Effector memory CD8-positive, alpha-beta T cell (primary cell): ENCODE results near the gene TFAP2C.
"Not testable (repeated sequence)": the region's sequence is repeated elsewhere in the genome, so short reads cannot be mapped to it uniquely, and the experiment has no call there.

Experiments used
- ATAC-seq: fragments of 150-1000 bp; cut with Tn5 transposase; replicated peaks from 2 replicates; pipeline ENCODE4 v1.10.0; 2021; ENCODE audit warnings: mild to moderate bottlenecking, moderate library complexity
- DNase-seq, 3 experiments: peaks; one replicate each; pipeline ENCODE4 v3.0.0; 2021
- H3K27ac Mint-ChIP-seq, 2 donors: one replicate each; pipeline ENCODE4 v1.8.0; 2022; ENCODE audit warnings: mild to moderate bottlenecking in 2 of 2, mixed read lengths in 2 of 2, moderate library complexity in 2 of 2
- H3K27me3 Mint-ChIP-seq, 2 donors: one replicate each; pipeline ENCODE4 v1.8.0; 2022; ENCODE audit warnings: mixed read lengths in 2 of 2
- H3K36me3 Mint-ChIP-seq: one replicate; pipeline ENCODE4 v1.8.0; 2022; ENCODE audit warnings: mild to moderate bottlenecking, moderate library complexity, mixed read lengths; ENCODE audit not compliant: insufficient read depth
- H3K4me1 Mint-ChIP-seq, 2 donors: one replicate each; pipeline ENCODE4 v1.8.0; 2022; ENCODE audit warnings: low read depth in 2 of 2, mixed read lengths in 2 of 2
- H3K4me3 Mint-ChIP-seq, 2 donors: one replicate each; pipeline ENCODE4 v1.8.0; 2022; ENCODE audit warnings: mild to moderate bottlenecking in 2 of 2, mixed read lengths in 2 of 2, moderate library complexity in 2 of 2
- H3K9me3 Mint-ChIP-seq, 2 donors: one replicate each; pipeline ENCODE4 v1.8.0; 2022; ENCODE audit warnings: mixed read lengths in 2 of 2

Gene TFAP2C

GRCh38 chr20:56636716-56637115, 7.6 kb downstream of the TFAP2C start:
- DNase-seq (no peak), ATAC-seq (no peak)
- Mint-ChIP-seq H3K27ac (no peak overlapping the region), H3K9me3 (no peaks in the 10 kb centered on the region), H3K4me3 (no peak overlapping the region), H3K27me3 (peaks cover 40 to 65% of the 10 kb centered on the region in 2 donors), H3K36me3 (no peaks in the 10 kb centered on the region), H3K4me1 (no peaks in the 10 kb centered on the region)

GRCh38 chr20:56637576-56637975, 8.5 kb downstream of the TFAP2C start:
- Mint-ChIP-seq H3K4me1 (no peaks in the 10 kb centered on the region), H3K9me3 (no peaks in the 10 kb centered on the region), H3K36me3 (no peaks in the 10 kb centered on the region), H3K4me3 (no peak overlapping the region), H3K27me3 (peaks cover 39 to 65% of the 10 kb centered on the region in 2 donors), H3K27ac (no peak overlapping the region)
- ATAC-seq (no peak), DNase-seq (no peak)

GRCh38 chr20:56646599-56646998, 17.5 kb downstream of the TFAP2C start:
- H3K27me3 Mint-ChIP-seq = peaks cover 20 to 23% of the 10 kb centered on the region in 2 donors
- no peak overlapping the region for H3K4me3 Mint-ChIP-seq
- no peak overlapping the region for H3K27ac Mint-ChIP-seq
- no peaks in the 10 kb centered on the region for H3K9me3 Mint-ChIP-seq
- no peak for ATAC-seq
- no peak for DNase-seq
- H3K4me1 Mint-ChIP-seq = no peaks in the 10 kb centered on the region
- H3K36me3 Mint-ChIP-seq = no peaks in the 10 kb centered on the region

GRCh38 chr20:56653211-56653610, 24.1 kb downstream of the TFAP2C start:
- Mint-ChIP-seq H3K4me1 (no peaks in the 10 kb centered on the region), H3K36me3 (no peaks in the 10 kb centered on the region), H3K27ac (no peak overlapping the region), H3K9me3 (no peaks in the 10 kb centered on the region), H3K27me3 (peaks cover 13 to 29% of the 10 kb centered on the region in 2 donors), H3K4me3 (no peak overlapping the region)
- DNase-seq = no peak
- ATAC-seq = no peak

GRCh38 chr20:56656632-56657031, 27.5 kb downstream of the TFAP2C start:
- Mint-ChIP-seq H3K27ac (no peak overlapping the region), H3K27me3 (peaks cover 13 to 29% of the 10 kb centered on the region in 2 donors), H3K4me1 (no peaks in the 10 kb centered on the region), H3K4me3 (no peak overlapping the region), H3K36me3 (no peaks in the 10 kb centered on the region), H3K9me3 (no peaks in the 10 kb centered on the region)
- no peak for DNase-seq
- no peak for ATAC-seq

GRCh38 chr20:56657879-56658278, 28.8 kb downstream of the TFAP2C start:
- DNase-seq (no peak), ATAC-seq (no peak)
- Mint-ChIP-seq H3K27me3 (peaks cover 13 to 29% of the 10 kb centered on the region in 2 donors), H3K27ac (no peak overlapping the region), H3K4me1 (no peaks in the 10 kb centered on the region), H3K9me3 (no peaks in the 10 kb centered on the region), H3K36me3 (no peaks in the 10 kb centered on the region), H3K4me3 (no peak overlapping the region)

- peaks cover 13 to 29% of the 10 kb centered on the region in 2 donors for H3K27me3 Mint-ChIP-seq
- not testable (repeated sequence) for H3K36me3 Mint-ChIP-seq, DNase-seq, H3K9me3 Mint-ChIP-seq, H3K4me3 Mint-ChIP-seq, H3K4me1 Mint-ChIP-seq, ATAC-seq, H3K27ac Mint-ChIP-seq
Measured at GRCh38 chr20:56658341-56658947, 29.3 kb downstream of the TFAP2C start.

GRCh38 chr20:56663660-56664059, 34.6 kb downstream of the TFAP2C start:
- H3K27ac Mint-ChIP-seq = no peak overlapping the region

GRCh38 chr20:56664796-56665195, 35.7 kb downstream of the TFAP2C start:
- Mint-ChIP-seq H3K27me3 (peaks cover 0 to 13% of the 10 kb centered on the region in 2 donors), H3K9me3 (no peaks in the 10 kb centered on the region), H3K4me3 (no peak overlapping the region), H3K4me1 (no peaks in the 10 kb centered on the region), H3K36me3 (no peaks in the 10 kb centered on the region), H3K27ac (no peak overlapping the region)
- ATAC-seq = no peak
- no peak for DNase-seq

More at GRCh38 chr20:56663660-56664059, 34.6 kb downstream of the TFAP2C start:
- ATAC-seq (no peak), DNase-seq (no peak)
- H3K27me3 Mint-ChIP-seq = peaks cover 0 to 13% of the 10 kb centered on the region in 2 donors
- H3K4me1 Mint-ChIP-seq = no peaks in the 10 kb centered on the region
- H3K4me3 Mint-ChIP-seq = no peak overlapping the region
- H3K9me3 Mint-ChIP-seq = no peaks in the 10 kb centered on the region
- no peaks in the 10 kb centered on the region for H3K36me3 Mint-ChIP-seq

- Mint-ChIP-seq H3K9me3 (no peaks in the 10 kb centered on the region), H3K27ac (no peak overlapping the region)
Measured at GRCh38 chr20:56665806-56666205, 36.7 kb downstream of the TFAP2C start.

GRCh38 chr20:56673450-56673849, 44.3 kb downstream of the TFAP2C start:
- peaks cover 6 to 14% of the 10 kb centered on the region in 2 donors for H3K27me3 Mint-ChIP-seq
- H3K9me3 Mint-ChIP-seq = no peaks in the 10 kb centered on the region
- H3K4me1 Mint-ChIP-seq = no peaks in the 10 kb centered on the region
- no peaks in the 10 kb centered on the region for H3K36me3 Mint-ChIP-seq
- no peak overlapping the region for H3K4me3 Mint-ChIP-seq
- DNase-seq (no peak), ATAC-seq (no peak)
- no peak overlapping the region for H3K27ac Mint-ChIP-seq

More at GRCh38 chr20:56665806-56666205, 36.7 kb downstream of the TFAP2C start:
- H3K36me3 Mint-ChIP-seq = no peaks in the 10 kb centered on the region
- H3K27me3 Mint-ChIP-seq = peaks cover 0 to 13% of the 10 kb centered on the region in 2 donors
- no peak for DNase-seq
- no peak for ATAC-seq
- H3K4me1 Mint-ChIP-seq = no peaks in the 10 kb centered on the region
- H3K4me3 Mint-ChIP-seq = no peak overlapping the region

- no peak overlapping the region for H3K27ac Mint-ChIP-seq
- no peaks in the 10 kb centered on the region for H3K4me1 Mint-ChIP-seq
- no peaks in the 10 kb centered on the region for H3K9me3 Mint-ChIP-seq
- peaks cover 6 to 14% of the 10 kb centered on the region in 2 donors for H3K27me3 Mint-ChIP-seq
- ATAC-seq (no peak), DNase-seq (no peak)
- no peak overlapping the region for H3K4me3 Mint-ChIP-seq
- H3K36me3 Mint-ChIP-seq = no peaks in the 10 kb centered on the region
Measured at GRCh38 chr20:56676001-56676400, 46.9 kb downstream of the TFAP2C start.

- DNase-seq = no peak
- peaks cover 6 to 14% of the 10 kb centered on the region in 2 donors for H3K27me3 Mint-ChIP-seq
- no peak overlapping the region for H3K27ac Mint-ChIP-seq
- no peaks in the 10 kb centered on the region for H3K4me1 Mint-ChIP-seq
- H3K4me3 Mint-ChIP-seq = no peak overlapping the region
- no peak for ATAC-seq
- H3K36me3 Mint-ChIP-seq = no peaks in the 10 kb centered on the region
- H3K9me3 Mint-ChIP-seq = no peaks in the 10 kb centered on the region
Measured at GRCh38 chr20:56676679-56677078, 47.6 kb downstream of the TFAP2C start.

- Mint-ChIP-seq H3K27ac (no peak overlapping the region), H3K27me3 (peaks cover 17 to 18% of the 10 kb centered on the region in 2 donors)
- DNase-seq = no peak
Measured at GRCh38 chr20:56683077-56683865, 54.2 kb downstream of the TFAP2C start.

More at GRCh38 chr20:56683077-56683865, 54.2 kb downstream of the TFAP2C start:
- Mint-ChIP-seq H3K4me3 (no peak overlapping the region), H3K9me3 (no peaks in the 10 kb centered on the region), H3K4me1 (no peaks in the 10 kb centered on the region), H3K36me3 (no peaks in the 10 kb centered on the region)
- ATAC-seq = no peak
